ENCODE data around the gene DUSP28. TPM values are rescaled to one million over a fixed set of nuclear protein-coding genes. Genes with fewer than 3 reads are reported as not detected.

DUSP28 gene
- total RNA-seq, 3 donors from 2014 or later, result 3.5 to 5.3 (median 4.3) TPM

DNA sequence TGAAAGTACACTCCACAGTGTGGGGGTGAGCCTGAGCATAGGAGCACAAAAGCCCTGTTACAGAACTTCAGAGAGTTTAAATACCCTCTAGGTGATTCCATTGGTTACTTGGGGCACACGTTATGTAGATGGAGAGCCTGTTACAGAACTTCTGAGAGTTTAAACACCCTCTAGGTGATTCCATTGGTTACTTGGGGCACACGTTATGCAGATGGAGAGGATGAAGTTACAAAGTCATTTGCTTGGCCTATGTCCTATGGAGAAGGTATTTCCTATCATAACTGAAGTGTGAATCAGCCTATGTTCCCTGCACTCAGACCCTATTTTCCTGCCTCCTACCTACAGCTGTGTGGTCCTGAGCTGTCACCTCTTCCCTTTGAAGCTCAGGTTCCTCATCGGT lies 22.6 kb downstream of the DUSP28 start:
- TF ChIP-seq, protein P1, sequence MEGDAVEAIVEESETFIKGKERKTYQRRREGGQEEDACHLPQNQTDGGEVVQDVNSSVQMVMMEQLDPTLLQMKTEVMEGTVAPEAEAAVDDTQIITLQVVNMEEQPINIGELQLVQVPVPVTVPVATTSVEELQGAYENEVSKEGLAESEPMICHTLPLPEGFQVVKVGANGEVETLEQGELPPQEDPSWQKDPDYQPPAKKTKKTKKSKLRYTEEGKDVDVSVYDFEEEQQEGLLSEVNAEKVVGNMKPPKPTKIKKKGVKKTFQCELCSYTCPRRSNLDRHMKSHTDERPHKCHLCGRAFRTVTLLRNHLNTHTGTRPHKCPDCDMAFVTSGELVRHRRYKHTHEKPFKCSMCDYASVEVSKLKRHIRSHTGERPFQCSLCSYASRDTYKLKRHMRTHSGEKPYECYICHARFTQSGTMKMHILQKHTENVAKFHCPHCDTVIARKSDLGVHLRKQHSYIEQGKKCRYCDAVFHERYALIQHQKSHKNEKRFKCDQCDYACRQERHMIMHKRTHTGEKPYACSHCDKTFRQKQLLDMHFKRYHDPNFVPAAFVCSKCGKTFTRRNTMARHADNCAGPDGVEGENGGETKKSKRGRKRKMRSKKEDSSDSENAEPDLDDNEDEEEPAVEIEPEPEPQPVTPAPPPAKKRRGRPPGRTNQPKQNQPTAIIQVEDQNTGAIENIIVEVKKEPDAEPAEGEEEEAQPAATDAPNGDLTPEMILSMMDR (IDR thresholded peaks at IDR 0.05), result no peak
- intact Hi-C loops (cut with DNase I, micrococcal nuclease), result no loop called here
- H3K4me1 ChIP-seq (ENCODE audit: low read depth), result peaks cover 29% of the 10 kb centered on the region

DNA sequence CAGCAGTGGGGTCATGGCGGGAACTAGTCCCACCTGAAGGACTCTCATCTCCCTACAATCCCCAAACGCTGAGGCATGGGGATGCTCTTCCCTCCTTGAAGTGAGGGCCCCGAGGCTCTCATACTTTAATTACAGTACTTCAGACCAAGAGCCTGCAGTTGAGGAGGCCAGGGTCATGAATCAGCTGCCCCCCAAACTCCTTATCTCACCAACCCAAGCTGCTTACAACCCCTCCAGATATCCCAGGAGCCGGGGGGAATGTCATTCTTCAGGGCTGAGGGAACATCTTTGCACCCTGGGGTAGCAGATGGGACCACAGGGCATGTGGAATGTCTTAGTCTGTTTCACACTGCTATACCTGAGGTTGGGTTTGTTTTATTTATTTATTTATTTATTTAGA lies 23.6 kb downstream of the DUSP28 start:
- intact Hi-C loops (cut with DNase I, micrococcal nuclease), result no loop called here
- no peak overlapping the region for H3K4me3 ChIP-seq
- peak in 1 of 3 donors; percentile 10 for DNase-seq
- H3K36me3 ChIP-seq (ENCODE audit: low read depth), result no peaks in the 10 kb centered on the region
- ATAC-seq, result no peak
- H3K4me1 ChIP-seq (ENCODE audit: low read depth), result peaks cover 37% of the 10 kb centered on the region
- no peaks in the 10 kb centered on the region for H3K9me3 ChIP-seq
- TF ChIP-seq, protein P1 (IDR thresholded peaks at IDR 0.05), result no peak

More for the DNA sequence above, 22.6 kb downstream of the DUSP28 start:
- Histone ChIP-seq H3K36me3 (ENCODE audit: low read depth) (no peaks in the 10 kb centered on the region), H3K4me3 (no peak overlapping the region), H3K9me3 (no peaks in the 10 kb centered on the region)
- ATAC-seq (no peak), DNase-seq (no peak)

DNA sequence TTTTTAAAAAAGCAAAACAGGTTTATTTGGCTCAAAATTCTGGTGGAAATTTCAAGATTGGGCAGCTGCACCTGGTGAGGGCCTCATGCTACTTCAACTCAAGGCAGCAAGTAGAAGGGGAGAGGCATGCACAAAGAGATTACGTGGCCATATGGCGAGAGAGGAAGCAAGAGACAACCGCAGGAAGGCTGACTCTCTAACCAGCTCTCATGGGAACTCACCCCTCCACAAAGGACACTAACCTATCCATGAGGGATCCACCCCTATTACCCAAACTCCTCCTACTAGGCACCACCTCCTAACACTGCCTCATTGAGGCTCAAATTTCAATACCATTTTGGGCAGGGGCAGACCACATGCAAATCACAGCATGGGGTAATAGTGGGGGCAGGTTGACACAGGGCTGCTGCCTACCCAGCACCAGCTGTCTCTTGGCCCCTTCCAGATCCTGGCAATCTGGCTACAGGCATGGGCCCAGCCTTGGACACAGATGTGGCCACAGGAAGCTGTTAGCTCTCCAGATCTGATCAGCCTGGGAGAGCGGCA lies 24.4 kb downstream of the DUSP28 start:
- intact Hi-C loops (cut with DNase I, micrococcal nuclease), result no loop called here
- TF ChIP-seq, protein P1 (IDR thresholded peaks at IDR 0.05), result no peak
- Histone ChIP-seq H3K4me1 (ENCODE audit: low read depth) (peaks cover 34% of the 10 kb centered on the region), H3K4me3 (no peak overlapping the region), H3K9me3 (no peaks in the 10 kb centered on the region), H3K36me3 (ENCODE audit: low read depth) (no peaks in the 10 kb centered on the region)
- peak in 2 of 3 donors; percentile 37 to 60 for DNase-seq
- ATAC-seq, result no peak

DNA sequence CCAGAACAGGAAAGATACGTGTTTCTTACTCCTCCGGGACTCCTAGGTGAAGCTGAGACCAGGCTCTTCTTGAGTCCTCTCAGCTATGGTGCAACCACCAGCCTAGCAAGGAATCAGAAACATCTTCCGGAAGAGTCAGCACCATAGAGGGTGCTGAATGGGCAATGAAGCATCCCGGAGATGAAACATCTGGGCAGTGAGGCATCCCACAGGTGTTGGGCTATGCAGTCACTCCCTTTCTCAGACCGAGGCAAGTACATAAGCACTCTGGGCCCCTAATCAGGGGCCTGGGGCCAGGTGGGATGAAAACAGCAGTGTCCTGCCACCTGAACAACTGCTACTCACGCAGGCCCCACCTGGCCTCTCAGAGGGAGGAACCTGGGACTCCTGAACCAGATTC lies 24.9 kb downstream of the DUSP28 start:
- DNase-seq, result peak in 2 of 3 donors; percentile 35 to 50
- ATAC-seq, result no peak

DNA sequence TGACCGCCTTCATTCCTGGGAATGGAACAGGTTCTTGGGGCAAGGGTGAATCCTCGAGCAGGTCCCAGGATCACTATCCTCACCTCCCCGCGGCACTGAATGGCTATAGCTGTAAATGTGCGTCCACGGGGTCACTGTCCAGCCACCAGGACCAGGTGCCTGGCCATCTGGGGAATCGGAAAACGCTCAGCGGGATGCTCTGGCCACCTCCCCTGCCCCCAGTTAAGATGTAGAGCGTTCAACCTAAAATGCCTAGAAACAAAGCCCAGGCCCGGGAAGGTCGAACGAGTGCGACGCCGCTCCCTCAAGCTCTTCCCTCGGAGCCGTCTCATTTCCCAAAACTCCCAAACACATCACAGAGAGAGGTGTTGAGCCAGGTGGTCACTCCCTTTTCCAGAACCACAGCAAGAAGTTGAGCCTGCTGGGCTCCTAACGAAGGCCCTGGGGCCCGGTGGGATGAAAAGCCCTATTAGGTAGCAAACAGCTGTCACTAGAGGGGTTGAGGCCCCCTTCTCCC lies 25.6 kb downstream of the DUSP28 start:
- ATAC-seq (no peak), DNase-seq (peak in 2 of 3 donors; percentile 32 to 57)
- peaks cover 26% of the 10 kb centered on the region for H3K4me1 ChIP-seq (ENCODE audit: low read depth)
- H3K36me3 ChIP-seq (ENCODE audit: low read depth), result no peaks in the 10 kb centered on the region
- intact Hi-C loops (cut with DNase I, micrococcal nuclease), result no loop called here
- no peaks in the 10 kb centered on the region for H3K9me3 ChIP-seq
- peak overlapping the region; percentile 86 for H3K4me3 ChIP-seq
- TF ChIP-seq, protein P1 (IDR thresholded peaks at IDR 0.05), result no peak

More for the DNA sequence above, 24.9 kb downstream of the DUSP28 start:
- TF ChIP-seq, protein P1 (IDR thresholded peaks at IDR 0.05), result no peak
- H3K4me3 ChIP-seq, result no peak overlapping the region
- H3K36me3 ChIP-seq (ENCODE audit: low read depth), result no peaks in the 10 kb centered on the region
- peaks cover 30% of the 10 kb centered on the region for H3K4me1 ChIP-seq (ENCODE audit: low read depth)
- intact Hi-C loops (cut with DNase I, micrococcal nuclease), result no loop called here
- no peaks in the 10 kb centered on the region for H3K9me3 ChIP-seq

Data from mucosa of descending colon (tissue), 3 donors.